ENCODE data around the gene PDE8B.

Gene PDE8B

GRCh38 chr5:77189421-77189820 is 21.1 kb upstream of the PDE8B start:
- no peak for DNase-seq

GRCh38 chr5:77192441-77193050 is 17.9 kb upstream of the PDE8B start:
- DNase-seq: no peak

GRCh38 chr5:77194762-77195161 is 15.7 kb upstream of the PDE8B start:
- DNase-seq: no peak

GRCh38 chr5:77197840-77198554 is 12.5 kb upstream of the PDE8B start:
- DNase-seq: no peak

- no peak for DNase-seq
Observed at GRCh38 chr5:77200663-77201062, 9.8 kb upstream of the PDE8B start.

GRCh38 chr5:77202145-77202544 is 8.3 kb upstream of the PDE8B start:
- DNase-seq: no peak

GRCh38 chr5:77204967-77205366 is 5.5 kb upstream of the PDE8B start:
- no peak for DNase-seq

GRCh38 chr5:77208507-77209163 is 1.8 kb upstream of the PDE8B start:
- no peak for DNase-seq

- no peak for DNase-seq
Observed at GRCh38 chr5:77209495-77210090, 887 bp upstream of the PDE8B start.

- peak; percentile 17 for DNase-seq
Observed at GRCh38 chr5:77210964-77211690, 647 bp downstream of the PDE8B start.

- no peak for DNase-seq
Observed at GRCh38 chr5:77211691-77212047, 1.2 kb downstream of the PDE8B start.

- peak; percentile 60 for DNase-seq
Observed at GRCh38 chr5:77213601-77214000, 3.1 kb downstream of the PDE8B start.

- no peak for DNase-seq
Observed at GRCh38 chr5:77214151-77214550, 3.7 kb downstream of the PDE8B start.

- no peak for DNase-seq
Observed at GRCh38 chr5:77218263-77218662, 7.8 kb downstream of the PDE8B start.

GRCh38 chr5:77221115-77221514 is 10.6 kb downstream of the PDE8B start:
- no peak for DNase-seq

- DNase-seq: no peak
Observed at GRCh38 chr5:77222722-77223121, 12.2 kb downstream of the PDE8B start.

- DNase-seq: no peak
Observed at GRCh38 chr5:77223653-77224052, 13.2 kb downstream of the PDE8B start.

- no peak for DNase-seq
Observed at GRCh38 chr5:77224672-77225355, 14.3 kb downstream of the PDE8B start.

- DNase-seq: no peak
Observed at GRCh38 chr5:77225531-77225930, 15.1 kb downstream of the PDE8B start.

- no peak for DNase-seq
Observed at GRCh38 chr5:77229887-77230286, 19.4 kb downstream of the PDE8B start.

GRCh38 chr5:77230727-77231470 is 20.4 kb downstream of the PDE8B start:
- no peak for DNase-seq

Data from NCI-H526 treated with DMSO at 0.1 percent for 48 hours (cell line).